Mesenchymal stem cell (in vitro differentiated cells and primary cell): ENCODE results near the gene FTMT. TPM values are rescaled to one million over a fixed set of nuclear protein-coding genes. Genes with fewer than 3 reads are reported as not detected.
"Not testable (repeated sequence)": the region's sequence is repeated elsewhere in the genome, so short reads cannot be mapped to it uniquely, and the experiment has no call there.

Experiments
- DNase-seq: peaks from one replicate; pipeline ENCODE4 v3.0.0-alpha.2; 2013
- H2AFZ ChIP-seq: one replicate; pipeline ENCODE4 v1.6.1; 2013; ENCODE audit warnings: low read depth, mild to moderate bottlenecking, control low read depth, inconsistent platforms, low read length, moderate library complexity
- H2AK5ac ChIP-seq: 2 replicates; pipeline ENCODE4 v1.6.1; 2013; ENCODE audit warnings: low read length, moderate library complexity, mild to moderate bottlenecking, inconsistent platforms; ENCODE audit not compliant: severe bottlenecking
- H2BK120ac ChIP-seq: one replicate; pipeline ENCODE4 v1.6.1; 2013; ENCODE audit warnings: low read depth, mild to moderate bottlenecking, inconsistent platforms, low read length, moderate library complexity
- H2BK12ac ChIP-seq, 2 experiments: one replicate each; pipeline ENCODE4 v1.6.1; 2013; ENCODE audit warnings: inconsistent platforms in 2 of 2, low read length in 2 of 2, mild to moderate bottlenecking in 2 of 2, moderate library complexity in 2 of 2, control low read depth in 1 of 2
- H2BK15ac ChIP-seq: one replicate; pipeline ENCODE4 v1.6.1; 2013; ENCODE audit warnings: mild to moderate bottlenecking, low read depth, inconsistent platforms; ENCODE audit not compliant: poor library complexity, severe bottlenecking
- H2BK5ac ChIP-seq: 2 replicates; pipeline ENCODE4 v1.6.1; 2013; ENCODE audit warnings: low read depth, mild to moderate bottlenecking, low read length, control low read depth, inconsistent platforms; ENCODE audit not compliant: poor library complexity, severe bottlenecking
- H3K14ac ChIP-seq, 2 experiments: one replicate each; pipeline ENCODE4 v1.6.1; 2013; ENCODE audit warnings: inconsistent platforms in 2 of 2, low read length in 2 of 2, control low read depth in 1 of 2, mild to moderate bottlenecking in 1 of 2, moderate library complexity in 1 of 2
- H3K18ac ChIP-seq, 2 experiments: one replicate each; pipeline ENCODE4 v1.6.1; 2013; ENCODE audit warnings: inconsistent platforms in 2 of 2, low read length in 2 of 2, control low read depth in 1 of 2, low read depth in 1 of 2, mild to moderate bottlenecking in 1 of 2
- H3K23ac ChIP-seq, 2 experiments: one replicate each; pipeline ENCODE4 v1.6.1; 2013; ENCODE audit warnings: inconsistent platforms in 2 of 2, low read length in 2 of 2, mild to moderate bottlenecking in 2 of 2, moderate library complexity in 2 of 2, control low read depth in 1 of 2
- H3K27ac ChIP-seq: 2 replicates; pipeline ENCODE4 v1.5.1; 2013; ENCODE audit warnings: mild to moderate bottlenecking, moderate library complexity, low read length, control low read depth, inconsistent platforms; ENCODE audit not compliant: poor library complexity, severe bottlenecking
- H3K27me3 ChIP-seq, 2 experiments: 2 replicates each; pipeline versions ENCODE4 v1.6.1 to v1.7.0; 2013; ENCODE audit warnings: low read length in 2 of 2, mild to moderate bottlenecking in 2 of 2, moderate library complexity in 2 of 2, control low read depth in 1 of 2, inconsistent platforms in 1 of 2; ENCODE audit not compliant: control insufficient read depth in 1 of 2, insufficient read depth in 1 of 2
- H3K36me3 ChIP-seq, 2 experiments: 2 replicates each; pipeline versions ENCODE4 v1.6.1 to v1.7.0; 2013; ENCODE audit warnings: low read length in 2 of 2, control low read depth in 1 of 2, inconsistent platforms in 1 of 2, low read depth in 1 of 2, mild to moderate bottlenecking in 1 of 2; ENCODE audit not compliant: insufficient read depth in 2 of 2, control insufficient read depth in 1 of 2
- H3K4ac ChIP-seq, 2 experiments: one replicate each; pipeline ENCODE4 v1.6.1; 2013; ENCODE audit warnings: inconsistent platforms in 2 of 2, low read length in 2 of 2, mild to moderate bottlenecking in 2 of 2, moderate library complexity in 2 of 2, control low read depth in 1 of 2, low read depth in 1 of 2
- H3K4me1 ChIP-seq: 2 replicates; pipeline ENCODE4 v1.6.1; 2013; ENCODE audit warnings: low read depth, low read length, control low read depth; ENCODE audit not compliant: control insufficient read depth, insufficient read depth
- H3K4me2 ChIP-seq: 2 replicates; pipeline ENCODE4 v1.6.1; 2013; ENCODE audit warnings: low read length, mild to moderate bottlenecking, inconsistent platforms; ENCODE audit not compliant: poor library complexity, severe bottlenecking
- H3K4me3 ChIP-seq, 2 experiments: 2 replicates each; pipeline versions ENCODE4 v1.5.1 to v1.7.0; 2013; ENCODE audit warnings: low read length in 2 of 2, mild to moderate bottlenecking in 2 of 2, control low read depth in 1 of 2, low read depth in 1 of 2; ENCODE audit not compliant: insufficient read depth in 1 of 2
- H3K79me1 ChIP-seq: replicated peaks from 2 replicates; pipeline ENCODE4 v1.6.1; 2013; ENCODE audit warnings: mild to moderate bottlenecking, control low read depth, low read length, inconsistent platforms; ENCODE audit not compliant: poor library complexity, severe bottlenecking
- H3K9ac ChIP-seq: 2 replicates; pipeline ENCODE4 v1.7.0; 2013; ENCODE audit warnings: mild to moderate bottlenecking, low read length, moderate library complexity
- H3K9me3 ChIP-seq: 2 replicates; pipeline ENCODE4 v1.7.0; 2013; ENCODE audit warnings: mild to moderate bottlenecking, low read length; ENCODE audit not compliant: control insufficient read depth
- H4K8ac ChIP-seq: one replicate; pipeline ENCODE4 v1.6.1; 2013; ENCODE audit warnings: inconsistent platforms, mild to moderate bottlenecking, low read length, moderate library complexity
- H4K91ac ChIP-seq: one replicate; pipeline ENCODE4 v1.6.1; 2013; ENCODE audit warnings: mild to moderate bottlenecking, low read length, inconsistent platforms
- WGBS: methylation state at CpG from one replicate; pipeline ENCODE4 v1.1.7; 2013; ENCODE audit warnings: mixed read lengths; 5-methylcytosine and 5-hydroxymethylcytosine counted together
- polyA plus RNA-seq, 2 experiments: library from polyadenylated mRNA; stranded (reverse); fragments of 200-250 nt; gene quantifications; one replicate each; pipeline ENCODE4 v1.2.3, GENCODE V29; 2013

The FTMT gene
- not detected for polyA plus RNA-seq (2013, experiment 1 of 2)
- not detected for polyA plus RNA-seq (2013, experiment 2 of 2)

GRCh38 chr5:121851643-121852574 is at the start of gene FTMT:
FTMT (plus strand) TSS chr5:121851882; CDS start chr5:121851964, 82 bp downstream.
- Histone ChIP-seq H2AFZ (no peak within 1 kb of the TSS), H2BK5ac (no peak within 1 kb of the TSS), H2BK12ac (no peak within 1 kb of the TSS), H3K27ac (no peak within 1 kb of the TSS), H3K9me3 (peaks cover 3% of the 10 kb centered on the region), H3K4me3 (no peak within 1 kb of the TSS), H3K9ac (no peak within 1 kb of the TSS), H2BK15ac (no peak within 1 kb of the TSS), H3K23ac (no peak within 1 kb of the TSS), H3K36me3 (no peaks in the 10 kb centered on the region), H2BK120ac (no peak within 1 kb of the TSS), H3K14ac (no peak within 1 kb of the TSS), H3K27me3 (no peaks in the 10 kb centered on the region), H4K91ac (peak within 1 kb of the TSS; percentile 7), H3K4ac (no peak within 1 kb of the TSS), H3K4me2 (no peak within 1 kb of the TSS), H3K4me1 (no peaks in the 10 kb centered on the region), H4K8ac (no peak within 1 kb of the TSS), H2AK5ac (no peak within 1 kb of the TSS), H3K18ac (no peak within 1 kb of the TSS), H3K79me1 (no peaks in the 10 kb centered on the region)
- 96% methylated on average over 77 of the region's 77 CpGs for WGBS
- no peak for DNase-seq

- H2BK120ac ChIP-seq, H3K18ac ChIP-seq, H3K4me3 ChIP-seq, H3K4ac ChIP-seq, H3K9ac ChIP-seq, H3K27ac ChIP-seq, H3K79me1 ChIP-seq, H3K4me1 ChIP-seq, H2BK15ac ChIP-seq, H3K4me2 ChIP-seq, H3K9me3 ChIP-seq, H3K27me3 ChIP-seq, H2AK5ac ChIP-seq, H4K8ac ChIP-seq, H2AFZ ChIP-seq, DNase-seq, H2BK5ac ChIP-seq, H3K23ac ChIP-seq, H3K14ac ChIP-seq, H4K91ac ChIP-seq, H3K36me3 ChIP-seq, H2BK12ac ChIP-seq: not testable (repeated sequence)
- WGBS = 88% methylated on average over 1 of the region's 2 CpGs
Measured at GRCh38 chr5:121805251-121805650, 46.4 kb upstream of the FTMT start.

- Histone ChIP-seq H2BK12ac (no peak overlapping the region), H3K23ac (no peak overlapping the region), H2BK120ac (no peak overlapping the region), H2AFZ (no peak overlapping the region), H3K4me2 (no peak overlapping the region), H2BK15ac (no peak overlapping the region), H3K4me1 (no peaks in the 10 kb centered on the region), H3K9ac (no peak overlapping the region), H3K27me3 (no peaks in the 10 kb centered on the region), H4K91ac (no peak overlapping the region), H2AK5ac (no peak overlapping the region), H3K9me3 (no peaks in the 10 kb centered on the region), H3K14ac (no peak overlapping the region), H3K18ac (no peak overlapping the region), H3K36me3 (no peaks in the 10 kb centered on the region), H3K4ac (no peak overlapping the region), H4K8ac (no peak overlapping the region), H2BK5ac (no peak overlapping the region), H3K79me1 (no peaks in the 10 kb centered on the region), H3K27ac (no peak overlapping the region), H3K4me3 (no peak overlapping the region)
- WGBS = 52% methylated on average over 2 of the region's 4 CpGs
- no peak for DNase-seq
Measured at GRCh38 chr5:121805911-121806310, 45.8 kb upstream of the FTMT start.

- Histone ChIP-seq H3K27ac (no peak overlapping the region), H3K23ac (no peak overlapping the region), H3K4ac (no peak overlapping the region), H3K27me3 (peaks cover 0 to 5% of the 10 kb centered on the region in 2 experiments), H2BK12ac (no peak overlapping the region), H4K8ac (no peak overlapping the region), H2BK120ac (no peak overlapping the region), H3K4me3 (no peak overlapping the region), H3K36me3 (no peaks in the 10 kb centered on the region), H3K18ac (no peak overlapping the region), H4K91ac (no peak overlapping the region), H2AK5ac (no peak overlapping the region), H3K4me1 (no peaks in the 10 kb centered on the region), H3K9ac (no peak overlapping the region), H3K14ac (no peak overlapping the region), H3K9me3 (no peaks in the 10 kb centered on the region), H2AFZ (no peak overlapping the region), H2BK15ac (no peak overlapping the region), H2BK5ac (no peak overlapping the region), H3K79me1 (no peaks in the 10 kb centered on the region), H3K4me2 (no peak overlapping the region)
- no peak for DNase-seq
Measured at GRCh38 chr5:121816164-121816563, 35.5 kb upstream of the FTMT start.
